Measurements from ENCODE around the gene CLDN24.

CLDN24 gene

GRCh38 chr4:183342541-183343533, 20.6 kb upstream of the CLDN24 start:
- Histone ChIP-seq H2AFZ (ENCODE audit: low read length) (no peak overlapping the region), H3K9ac (ENCODE audit: low read length) (no peak overlapping the region), H3K4me1 (ENCODE audit: insufficient read depth, low read length, severe bottlenecking) (no peaks in the 10 kb centered on the region), H3K27ac (ENCODE audit: low read depth, low read length, poor library complexity, severe bottlenecking) (no peak overlapping the region), H3K36me3 (ENCODE audit: insufficient read depth, low read length) (no peaks in the 10 kb centered on the region), H3K79me2 (ENCODE audit: insufficient read depth, low read length) (no peaks in the 10 kb centered on the region), H3F3A (ENCODE audit: insufficient read depth, low read length) (no peaks in the 10 kb centered on the region), H3K9me2 (ENCODE audit: low read depth, low read length) (no peaks in the 10 kb centered on the region), H3K4me2 (ENCODE audit: low read length) (no peak overlapping the region), H3K9me3 (ENCODE audit: low read length) (no peaks in the 10 kb centered on the region), H3K4me3 (ENCODE audit: low read depth, low read length, poor library complexity, severe bottlenecking) (no peak overlapping the region), H3K27me3 (ENCODE audit: insufficient read depth, low read length) (no peaks in the 10 kb centered on the region), H4K20me1 (ENCODE audit: insufficient read depth, low read length) (no peaks in the 10 kb centered on the region)
- TF ChIP-seq CTCF (IDR thresholded peaks at IDR 0.05; ENCODE audit: low read length) = no peak

- TF ChIP-seq EZH2 (IDR thresholded peaks at IDR 0.05; ENCODE audit: borderline replicate concordance, low read length) (no peak), CTCF (IDR thresholded peaks at IDR 0.05; ENCODE audit: low read length) (no peak)
- no peak overlapping the region for H3K4me2 ChIP-seq (ENCODE audit: low read length)
- no peak overlapping the region for H3K27ac ChIP-seq (ENCODE audit: low read depth, low read length, poor library complexity, severe bottlenecking)
- H3K27me3 ChIP-seq (ENCODE audit: insufficient read depth, low read length) = 0 out of 2 replicates have a peak, but pooled peaks cover 3% of the 10 kb centered on the region
- no peaks in the 10 kb centered on the region for H4K20me1 ChIP-seq (ENCODE audit: insufficient read depth, low read length)
- no peak overlapping the region for H3K9ac ChIP-seq (ENCODE audit: low read length)
- no peaks in the 10 kb centered on the region for H3F3A ChIP-seq (ENCODE audit: insufficient read depth, low read length)
- H2AFZ ChIP-seq (ENCODE audit: low read length) = no peak overlapping the region
- no peak overlapping the region for H3K4me3 ChIP-seq (ENCODE audit: low read depth, low read length, poor library complexity, severe bottlenecking)
- no peaks in the 10 kb centered on the region for H3K36me3 ChIP-seq (ENCODE audit: insufficient read depth, low read length)
- no peaks in the 10 kb centered on the region for H3K4me1 ChIP-seq (ENCODE audit: insufficient read depth, low read length, severe bottlenecking)
- H3K9me2 ChIP-seq (ENCODE audit: low read depth, low read length) = no peaks in the 10 kb centered on the region
- H3K79me2 ChIP-seq (ENCODE audit: insufficient read depth, low read length) = no peaks in the 10 kb centered on the region
- H3K9me3 ChIP-seq (ENCODE audit: low read length) = no peaks in the 10 kb centered on the region
Observed at GRCh38 chr4:183337833-183338232, 15.6 kb upstream of the CLDN24 start.

GRCh38 chr4:183337349-183337748, 15.1 kb upstream of the CLDN24 start:
- H3K27ac ChIP-seq (ENCODE audit: low read depth, low read length, poor library complexity, severe bottlenecking) = no peak overlapping the region
- H3K9ac ChIP-seq (ENCODE audit: low read length) = no peak overlapping the region
- H3K4me1 ChIP-seq (ENCODE audit: insufficient read depth, low read length, severe bottlenecking) = no peaks in the 10 kb centered on the region
- H3K4me2 ChIP-seq (ENCODE audit: low read length) = no peak overlapping the region
- no peaks in the 10 kb centered on the region for H3K9me2 ChIP-seq (ENCODE audit: low read depth, low read length)
- no peak overlapping the region for H2AFZ ChIP-seq (ENCODE audit: low read length)
- H3K4me3 ChIP-seq (ENCODE audit: low read depth, low read length, poor library complexity, severe bottlenecking) = no peak overlapping the region
- TF ChIP-seq EZH2 (IDR thresholded peaks at IDR 0.05; ENCODE audit: borderline replicate concordance, low read length) (no peak), CTCF (IDR thresholded peaks at IDR 0.05; ENCODE audit: low read length) (no peak)
- H3K27me3 ChIP-seq (ENCODE audit: insufficient read depth, low read length) = 0 out of 2 replicates have a peak, but pooled peaks cover 6% of the 10 kb centered on the region
- no peaks in the 10 kb centered on the region for H3F3A ChIP-seq (ENCODE audit: insufficient read depth, low read length)
- H3K9me3 ChIP-seq (ENCODE audit: low read length) = no peaks in the 10 kb centered on the region
- no peaks in the 10 kb centered on the region for H3K36me3 ChIP-seq (ENCODE audit: insufficient read depth, low read length)
- H4K20me1 ChIP-seq (ENCODE audit: insufficient read depth, low read length) = no peaks in the 10 kb centered on the region
- H3K79me2 ChIP-seq (ENCODE audit: insufficient read depth, low read length) = no peaks in the 10 kb centered on the region

All from OCI-LY1 (cell line).